ENCODE measurements around the gene SAP30.
A peak's percentile ranks its signal among the peaks of the same experiment; 100 is the strongest.

The SAP30 gene

DNA sequence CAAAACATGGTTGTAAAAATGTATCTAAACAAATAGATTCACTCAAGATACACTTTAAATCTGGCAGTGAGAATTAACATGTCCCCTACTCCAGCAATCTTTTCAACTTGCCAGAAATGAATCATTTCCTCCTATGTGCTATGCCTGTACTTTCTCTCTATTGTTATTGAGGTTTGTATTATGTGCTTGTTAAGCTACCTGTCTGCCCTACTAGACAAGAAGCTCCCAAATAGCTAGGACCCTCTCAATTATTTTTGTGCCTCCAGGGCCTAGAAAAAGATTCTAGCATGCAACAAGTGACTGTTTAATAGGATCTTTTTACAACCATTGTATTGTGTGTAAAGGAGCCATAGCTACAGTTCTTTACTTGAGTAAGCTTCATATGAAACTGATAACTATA lies 3.5 kb upstream of the SAP30 start:
- DNase-seq: no peak

DNA sequence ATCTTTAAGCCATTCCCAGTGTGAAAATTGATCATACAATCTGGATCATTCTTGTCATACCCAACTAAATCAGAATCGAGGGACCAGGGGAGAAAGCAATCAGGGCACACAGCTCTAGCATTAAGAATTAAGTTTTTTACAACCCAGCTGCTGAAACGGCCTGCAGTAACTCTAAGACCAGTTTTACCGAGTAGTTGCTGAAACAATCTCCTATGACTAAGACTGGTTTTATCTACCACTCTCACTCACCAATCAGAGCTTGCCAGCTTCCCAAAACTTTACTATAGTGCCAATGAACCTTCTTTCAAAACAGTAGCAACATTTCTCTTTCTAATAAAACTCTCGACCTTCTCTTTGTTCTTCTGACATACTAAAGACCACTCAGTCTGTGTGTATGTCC lies 2.8 kb upstream of the SAP30 start:
- no peak for DNase-seq

DNA sequence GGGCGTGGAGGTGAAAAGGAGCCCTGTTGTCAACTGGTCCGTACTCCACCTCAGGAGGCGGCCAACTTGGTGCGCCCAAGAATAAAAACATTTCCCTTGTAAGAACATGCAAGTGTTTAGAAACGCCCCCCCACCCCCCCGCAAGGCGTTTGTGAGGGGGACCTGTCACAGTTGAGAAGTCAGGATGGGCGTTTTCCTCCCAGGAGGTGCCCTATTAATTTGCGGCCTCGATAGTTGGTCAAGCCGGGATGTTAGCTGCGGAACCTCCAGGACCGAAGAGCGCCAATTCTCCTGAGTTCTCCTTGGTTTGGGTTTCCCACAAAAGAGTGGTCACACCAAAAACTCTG lies 651 bp upstream of the SAP30 start:
- DNase-seq: peak in 29 of 56 donors; percentile 11 to 79 (median 57)

DNA sequence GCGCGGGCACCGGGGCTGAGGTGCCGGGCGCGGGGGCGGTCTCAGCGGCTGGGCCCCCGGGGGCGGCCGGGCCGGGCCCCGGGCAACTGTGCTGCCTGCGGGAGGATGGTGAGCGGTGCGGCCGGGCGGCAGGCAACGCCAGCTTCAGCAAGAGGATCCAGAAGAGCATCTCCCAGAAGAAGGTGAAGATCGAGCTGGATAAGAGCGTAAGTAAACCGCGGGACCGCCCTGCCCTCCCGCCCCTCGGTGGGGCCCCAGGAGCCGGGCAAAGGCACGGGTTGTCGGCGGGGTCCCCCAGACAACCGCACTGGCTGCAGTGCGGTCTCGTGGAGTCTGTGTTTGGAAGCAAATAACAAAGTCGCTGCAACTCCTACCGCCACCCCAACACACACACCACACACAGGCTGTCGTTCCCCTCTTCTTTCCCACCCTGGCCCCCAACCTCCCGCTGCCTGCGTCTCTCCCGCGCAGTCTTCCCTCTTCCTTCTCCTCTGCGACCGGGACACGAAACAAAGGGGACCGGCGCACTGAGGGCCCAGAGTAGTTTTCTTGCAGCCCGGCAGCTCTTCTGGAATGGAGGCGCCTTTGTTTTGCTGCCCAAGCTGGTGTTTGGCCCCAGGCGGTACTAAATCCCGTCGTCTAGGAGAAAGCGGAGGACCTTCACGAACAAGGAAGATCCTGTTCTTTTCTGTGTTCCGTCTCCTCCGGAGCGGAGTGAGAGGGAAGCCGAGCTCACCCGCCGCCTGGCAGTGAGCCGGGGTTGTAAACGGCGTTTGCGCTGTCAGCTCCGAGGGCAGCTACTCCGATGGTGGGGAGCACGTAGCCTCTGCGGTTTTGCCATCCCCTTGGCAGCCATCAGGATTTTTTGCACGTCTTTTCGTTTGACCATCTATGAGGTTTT lies 788 bp downstream of the SAP30 start:
- DNase-seq: peak; percentile 9 to 89 (median 62)

DNA sequence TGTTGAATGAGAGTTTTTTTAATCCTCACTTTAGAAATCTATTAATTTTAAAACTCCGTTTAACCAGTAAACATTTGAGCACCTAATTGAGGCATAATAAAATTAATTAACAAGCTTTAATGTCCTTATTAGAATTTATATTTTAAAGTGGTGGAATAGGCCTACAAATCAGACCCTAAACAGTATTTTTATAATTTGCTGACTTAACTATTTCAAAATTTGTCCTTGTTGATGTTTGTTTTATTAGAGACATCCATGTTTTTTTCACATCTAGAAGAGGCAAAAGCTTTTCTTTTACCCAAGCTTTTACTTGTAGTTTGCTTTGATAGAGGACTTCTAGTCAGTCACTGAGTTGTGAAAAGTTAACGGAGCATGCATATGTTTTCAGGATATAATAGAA lies 3.8 kb downstream of the SAP30 start:
- no peak for DNase-seq

DNA sequence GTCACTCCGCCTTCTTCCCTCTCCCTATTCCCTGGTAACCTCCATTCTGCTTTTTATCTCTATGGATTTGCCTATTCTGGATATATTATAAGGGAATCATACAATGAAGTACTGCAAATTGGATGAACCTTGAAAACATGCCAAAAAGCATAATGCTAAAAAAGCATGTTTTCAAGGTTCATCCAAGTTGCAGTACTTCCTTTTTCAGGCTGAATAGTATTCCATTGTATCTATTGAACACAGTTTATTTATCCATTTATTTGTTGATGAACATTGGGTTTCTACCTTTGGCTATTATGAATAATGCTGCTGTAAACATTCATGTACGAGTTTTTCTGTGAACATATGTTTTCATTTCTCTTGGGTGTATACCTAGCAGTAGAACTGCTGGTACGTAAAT lies 9.2 kb downstream of the SAP30 start:
- no peak for DNase-seq

DNA sequence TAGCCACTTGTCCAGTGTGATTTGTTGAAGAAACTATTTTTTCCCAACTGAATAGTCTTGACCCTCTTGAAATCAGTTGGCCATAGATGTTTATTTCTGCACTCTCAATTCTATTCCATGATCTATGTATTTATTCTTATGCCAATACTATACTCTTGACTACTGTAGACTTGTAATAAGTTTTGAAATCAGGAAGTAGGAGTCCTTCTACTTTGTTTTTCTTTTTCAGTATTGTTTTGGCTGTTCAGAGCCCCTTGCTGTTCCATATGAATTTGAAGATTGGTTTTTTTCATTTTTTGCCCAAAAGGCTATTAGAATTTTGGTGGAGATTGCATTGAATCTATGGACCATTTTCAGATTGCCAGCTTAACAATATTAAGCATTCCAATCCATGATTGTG lies 10.2 kb downstream of the SAP30 start:
- no peak for DNase-seq

DNA sequence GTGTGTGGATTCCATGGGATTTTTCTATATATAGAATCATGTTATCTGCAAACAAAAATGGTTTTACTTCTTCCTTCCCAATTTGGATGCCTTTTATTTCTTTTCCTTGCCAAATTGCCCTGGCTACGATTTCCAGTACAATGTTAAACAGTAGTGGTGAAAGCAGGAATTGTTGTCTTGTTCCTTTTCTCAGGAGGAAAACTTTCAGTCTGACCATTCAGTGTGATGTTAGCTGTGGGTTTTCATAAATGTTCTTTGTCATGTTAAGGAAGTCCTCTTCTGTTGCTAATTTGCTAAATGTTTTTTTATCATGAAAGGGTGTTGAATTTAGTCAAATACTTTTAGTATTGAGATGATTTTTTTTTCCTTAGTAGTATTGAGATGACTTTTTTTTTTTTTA lies 10.9 kb downstream of the SAP30 start:
- no peak for DNase-seq

DNA sequence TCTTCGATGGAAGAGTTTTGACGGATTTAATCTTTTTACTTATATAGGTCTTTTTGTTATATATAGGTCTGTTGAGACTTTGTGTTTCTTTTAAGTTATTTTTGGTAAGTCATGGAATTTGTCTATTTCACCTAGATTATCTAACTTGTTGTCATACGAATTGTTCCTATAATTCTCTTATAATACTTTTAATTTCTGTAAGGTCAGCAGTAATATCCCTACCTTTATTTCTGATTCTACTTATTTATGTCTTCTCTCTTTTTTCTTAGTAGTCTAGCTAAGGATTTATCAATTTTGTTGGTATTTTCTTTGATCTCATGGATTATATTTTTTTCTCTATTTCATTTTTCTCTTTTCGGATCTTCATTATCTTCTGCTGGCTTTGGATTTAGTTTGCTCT lies 11.6 kb downstream of the SAP30 start:
- no peak for DNase-seq

DNA sequence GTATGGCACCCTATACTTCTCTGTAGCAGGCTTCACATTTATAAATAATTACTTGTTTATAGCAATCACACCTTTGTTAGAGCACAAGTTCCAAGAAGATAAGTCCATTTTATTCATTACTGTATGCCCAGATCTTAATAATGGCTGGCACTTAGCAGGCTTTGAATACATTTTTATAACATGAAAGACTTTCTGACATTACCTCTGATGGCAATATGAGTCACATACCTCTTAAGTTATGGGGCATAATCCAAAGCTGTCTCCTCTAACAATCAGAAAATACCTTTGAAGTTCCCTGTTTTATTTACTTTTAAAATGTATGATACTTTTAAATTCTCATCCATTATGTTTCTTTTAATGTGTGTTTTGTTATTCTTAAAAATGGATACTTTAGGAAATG lies 16.0 kb downstream of the SAP30 start:
- DNase-seq: no peak

DNA sequence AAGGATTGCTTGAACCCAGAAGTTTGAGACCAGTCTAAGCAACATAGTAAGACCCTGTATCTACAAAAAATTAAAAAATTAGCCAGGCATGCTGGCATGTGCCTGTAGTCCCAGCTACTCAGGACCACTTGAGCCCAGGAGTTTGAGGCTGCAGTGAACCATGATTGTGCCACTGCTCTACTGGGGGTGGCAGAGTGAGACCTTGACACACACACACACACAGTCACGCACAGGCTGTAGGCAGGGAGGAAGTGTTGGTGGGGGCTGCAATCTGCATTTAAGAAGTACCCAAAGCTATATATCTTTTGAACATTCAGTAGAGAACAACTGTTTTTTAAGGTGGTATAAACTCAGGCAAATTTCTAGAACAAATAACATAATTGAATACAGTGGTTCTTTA lies 20.9 kb downstream of the SAP30 start:
- DNase-seq: no peak

DNA sequence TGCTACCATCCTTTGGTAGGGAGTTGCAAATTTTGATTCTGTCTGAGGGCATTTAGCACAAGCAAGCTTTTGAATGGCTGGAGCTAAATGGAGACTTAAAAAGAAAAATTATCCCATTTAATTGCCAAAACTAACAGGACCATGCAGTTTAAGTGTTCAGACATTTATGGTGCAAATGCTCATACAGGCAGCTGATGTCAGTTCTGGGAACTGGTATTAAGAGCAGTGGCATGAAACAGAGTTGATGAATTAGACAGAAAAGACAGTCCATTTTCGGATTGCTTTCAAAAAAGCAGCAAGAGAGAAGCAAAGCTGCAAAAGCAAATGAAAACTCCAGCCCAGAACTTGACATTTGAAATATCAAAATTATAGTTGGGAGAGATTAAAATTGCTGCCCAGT lies 26.9 kb downstream of the SAP30 start:
- no peak for DNase-seq

DNA sequence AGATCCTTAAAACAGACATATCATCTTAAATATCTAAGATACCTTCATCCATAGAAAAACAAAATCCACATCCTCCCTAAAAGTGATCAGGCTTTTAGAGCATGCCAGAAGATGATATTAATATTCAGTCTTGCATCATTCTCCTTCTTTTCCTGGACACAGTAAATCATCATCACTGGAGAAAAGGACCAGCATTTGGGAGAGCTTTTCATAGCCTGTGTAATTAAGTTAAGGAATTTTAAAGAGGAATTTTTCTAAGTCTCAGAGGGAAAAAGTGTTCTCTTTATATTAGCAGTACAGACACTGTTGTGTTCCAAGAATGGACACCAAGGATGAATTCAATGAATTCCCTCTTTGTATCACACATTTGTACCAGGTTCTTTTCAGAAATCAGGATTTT lies 27.5 kb downstream of the SAP30 start:
- no peak for DNase-seq

DNA sequence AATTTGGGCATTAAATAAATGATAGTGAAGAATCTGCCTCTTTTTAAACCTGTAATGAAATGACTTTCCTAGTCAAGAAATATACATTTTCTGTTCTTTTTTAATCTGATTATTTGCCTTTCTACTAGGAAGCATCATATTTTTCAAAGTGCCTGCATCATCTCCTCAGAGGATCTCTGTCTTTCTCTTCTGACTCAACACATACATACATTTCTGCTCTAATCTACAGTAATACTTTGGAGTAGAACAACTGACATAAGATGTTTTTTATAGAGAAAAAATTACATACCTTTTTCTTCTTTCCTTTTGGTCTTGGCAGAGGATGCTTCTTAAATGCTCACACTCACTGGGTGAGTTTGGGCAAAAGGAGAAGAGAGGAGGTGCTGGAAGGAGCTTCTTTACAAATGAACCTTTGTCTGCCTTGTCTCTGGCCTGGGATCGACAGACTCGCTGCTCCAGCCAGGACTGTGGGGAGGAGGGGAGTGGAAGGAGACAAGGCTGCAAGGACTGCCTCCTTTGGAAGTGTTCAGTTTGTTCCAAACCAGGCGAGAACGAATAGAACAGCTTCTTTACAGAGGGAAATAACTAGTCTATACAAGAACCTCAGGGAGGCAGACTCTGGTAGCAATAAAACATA lies 28.1 kb downstream of the SAP30 start, which contains the start of gene SCRG1:
TSS of gene SCRG1 (minus strand) at position 338 of the 637 bp plus-strand sequence. CDS start 7,702 bp downstream, outside the sequence.
- DNase-seq: peak in 43 of 56 donors; percentile 1 to 77 (median 34)

DNA sequence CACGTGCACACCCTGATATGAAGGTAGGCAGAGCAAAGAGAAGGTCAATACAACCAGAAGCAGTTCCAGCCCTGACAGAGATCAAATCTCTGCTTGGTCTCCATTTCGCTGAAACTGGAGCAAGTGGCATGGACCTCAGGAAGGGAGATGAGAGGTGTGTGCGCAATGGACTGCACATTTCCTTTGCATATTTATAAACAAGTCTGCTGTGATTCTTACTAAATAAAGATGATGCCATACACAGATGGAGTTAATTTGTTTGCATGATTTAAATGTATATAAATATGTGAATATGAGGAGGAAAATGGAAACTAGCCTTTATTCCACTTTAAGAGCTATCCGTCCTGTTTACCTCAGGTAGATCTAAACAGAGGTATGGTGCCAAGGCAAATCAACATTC lies 30.3 kb downstream of the SAP30 start:
- no peak for DNase-seq

DNA sequence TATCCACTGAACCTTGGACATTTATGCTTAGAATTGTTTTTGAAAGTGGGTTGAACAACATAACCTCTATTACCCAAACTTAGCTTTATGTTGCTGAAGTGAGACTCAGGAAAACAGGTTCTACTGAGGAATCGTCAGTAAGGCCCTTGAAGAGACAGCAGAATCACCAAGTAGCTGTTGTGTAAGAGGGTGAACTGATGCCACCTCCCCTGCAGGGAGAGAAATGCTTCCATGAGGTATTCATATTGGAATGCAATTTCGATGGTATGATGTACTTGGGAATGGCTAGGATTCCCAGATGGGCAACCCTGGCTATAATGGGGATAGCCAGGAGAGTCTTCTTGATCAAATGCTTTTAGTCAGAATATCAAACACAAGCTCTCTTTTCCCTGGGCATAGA lies 32.3 kb downstream of the SAP30 start:
- no peak for DNase-seq

DNA sequence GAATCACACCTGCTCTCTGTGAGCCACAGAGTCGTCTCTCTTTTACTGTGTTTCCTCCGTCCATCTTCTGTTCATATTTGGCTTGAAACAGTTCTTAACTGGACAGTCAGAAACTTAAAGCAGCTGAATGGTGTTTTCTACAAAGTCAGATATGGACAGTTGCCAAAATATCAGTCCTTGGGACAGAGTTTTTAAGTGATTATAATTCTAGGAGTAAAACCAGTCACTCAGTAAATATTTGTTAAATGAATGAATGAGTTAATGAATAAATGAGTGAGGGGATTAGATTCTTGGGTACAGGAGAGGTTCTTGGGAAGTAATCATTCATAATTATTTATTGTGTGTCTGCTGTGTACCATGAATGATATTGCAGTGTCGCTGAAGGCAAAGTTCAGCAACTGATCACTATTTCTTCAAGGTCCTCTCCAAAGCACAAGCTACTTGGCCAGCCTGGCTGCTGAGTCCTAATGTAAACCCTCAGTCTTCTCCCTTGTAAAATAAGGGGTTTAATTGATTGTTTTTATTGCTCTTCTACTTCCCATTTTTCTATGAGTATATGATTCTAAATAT lies 33.6 kb downstream of the SAP30 start:
- no peak for DNase-seq

DNA sequence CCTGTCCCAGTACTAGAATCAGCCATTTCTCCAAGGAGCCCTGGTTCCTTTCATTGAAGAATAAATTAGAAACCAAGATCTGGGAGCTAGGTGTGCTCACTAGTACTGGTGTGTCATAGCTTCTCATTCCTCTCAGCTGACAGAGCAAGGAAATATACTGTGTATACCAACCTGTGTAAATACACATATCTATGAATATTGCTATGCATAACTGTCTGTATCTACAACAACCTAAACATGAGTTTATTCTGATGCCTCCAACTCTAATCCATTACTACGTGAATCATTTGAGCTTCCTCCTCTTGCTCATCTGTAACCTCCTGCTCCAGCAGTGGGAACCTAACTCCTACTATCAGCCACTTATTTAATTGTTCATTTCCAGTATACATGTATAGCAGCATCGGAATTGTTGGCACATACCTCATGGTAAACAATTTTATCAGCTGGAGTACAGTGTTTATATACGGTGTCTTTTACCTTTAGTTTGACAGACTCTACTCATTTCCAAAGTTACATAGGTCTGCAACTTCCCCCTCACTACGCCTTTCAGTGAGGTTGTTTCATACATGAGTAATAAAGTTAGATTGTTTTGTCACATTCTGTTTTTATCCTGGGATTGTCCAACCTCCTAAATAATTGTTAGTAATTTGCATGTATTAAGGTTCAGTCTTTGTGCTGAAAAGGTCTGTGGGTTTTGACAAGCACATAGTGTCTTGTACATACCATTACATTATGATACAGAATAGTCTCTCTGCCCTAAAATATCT lies 35.3 kb downstream of the SAP30 start:
- no peak for DNase-seq

DNA sequence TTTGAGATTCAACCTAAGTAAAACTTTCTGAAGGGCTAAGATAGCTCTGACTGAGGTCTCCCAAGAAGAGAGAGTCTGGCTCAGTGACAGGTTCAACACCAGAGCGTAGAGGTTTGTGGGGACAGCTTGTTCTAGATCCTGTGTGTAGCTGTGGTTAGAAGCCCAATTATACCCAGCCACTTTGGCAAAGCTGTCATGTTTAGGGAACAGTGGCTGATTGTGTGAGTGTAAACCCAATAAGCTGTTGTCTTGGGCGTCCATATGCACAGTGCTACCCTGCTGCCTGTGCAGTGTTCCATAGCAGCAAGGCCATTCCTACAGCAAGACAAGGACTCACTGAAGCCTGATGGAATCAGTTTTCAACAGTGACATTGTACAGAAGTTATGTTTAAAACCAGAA lies 39.3 kb downstream of the SAP30 start:
- DNase-seq: peak in 43 of 56 donors; percentile 3 to 83 (median 36)

DNA sequence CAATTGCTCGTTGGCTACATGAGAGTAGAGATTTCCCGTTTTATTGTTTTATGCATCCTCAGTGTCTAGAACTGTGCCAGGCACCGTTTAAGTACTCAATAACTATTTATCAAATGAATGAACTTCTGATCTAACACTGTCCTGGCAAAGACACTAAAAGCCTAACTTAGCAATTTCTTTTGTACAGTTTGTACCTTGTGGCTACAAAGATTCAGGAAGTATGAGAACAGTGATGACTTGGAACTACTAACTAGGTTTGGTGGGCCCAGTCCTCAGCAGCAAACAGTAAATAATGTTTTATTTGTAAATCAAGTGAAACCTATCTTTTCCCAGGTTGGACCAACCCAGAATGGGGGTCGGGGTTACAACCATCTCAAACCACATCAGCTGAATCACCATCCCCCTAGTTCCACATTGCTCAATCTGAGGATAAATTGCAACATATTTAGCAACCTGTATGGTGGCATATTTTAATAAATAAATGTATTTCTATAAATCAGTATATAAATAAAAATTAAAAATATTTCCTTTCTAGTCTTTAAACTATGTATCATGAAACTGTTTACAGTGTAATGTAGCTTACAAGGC lies 40.4 kb downstream of the SAP30 start:
- DNase-seq: no peak

DNA sequence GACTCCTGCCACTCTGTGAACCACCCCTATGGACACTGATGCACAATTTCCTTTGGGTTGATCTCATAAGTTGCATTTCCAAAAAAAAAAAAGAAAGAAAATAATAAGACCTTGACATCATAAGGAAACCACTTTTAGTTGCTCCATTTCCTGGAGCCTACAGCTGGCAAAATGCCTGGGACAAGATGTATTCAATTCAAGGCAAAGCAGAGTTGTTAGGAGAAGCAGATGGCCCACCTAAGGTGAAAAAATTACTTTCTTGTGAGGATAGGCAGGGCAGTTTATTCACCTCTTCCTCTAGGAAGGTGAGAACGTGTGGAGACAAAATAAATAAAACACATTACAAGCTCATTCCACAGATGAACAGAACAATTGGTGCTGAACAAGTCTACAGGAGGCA lies 42.3 kb downstream of the SAP30 start:
- no peak for DNase-seq

Data from amygdala (tissue), 56 donors.